ENCODE results near the gene NOP53. TPM values are rescaled to one million over a fixed set of nuclear protein-coding genes. Genes with fewer than 3 reads are reported as not detected.
"Not testable (repeated sequence)": the region's sequence is repeated elsewhere in the genome, so short reads cannot be mapped to it uniquely, and the experiment has no call there.

The NOP53 gene
- total and polyA plus RNA-seq, 2 of the 4 experiments (the other 2 are of a cell fraction): 59.5 to 83.2 TPM

DNA sequence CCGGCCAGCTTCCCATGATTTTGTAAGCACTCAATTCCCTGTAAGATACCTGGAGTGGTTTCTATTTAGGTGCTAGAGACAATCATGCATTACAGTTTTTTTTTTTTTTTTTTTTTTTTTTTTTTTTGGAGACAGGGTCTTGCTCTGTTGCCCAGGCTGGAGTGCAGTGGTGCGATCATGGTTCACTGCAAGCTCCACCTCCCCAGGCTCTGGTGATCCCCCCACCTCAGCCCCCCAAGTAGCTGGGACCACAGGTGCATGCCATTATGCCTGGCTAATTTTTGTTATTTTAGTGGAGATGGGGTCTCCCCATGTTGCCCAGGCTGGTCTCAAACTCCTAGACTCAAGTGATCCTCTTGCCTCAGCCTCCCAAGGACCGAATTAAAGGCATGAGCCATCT is 19.4 kb downstream of the NOP53 start:
- H3K27me3 ChIP-seq (ENCODE audit: control insufficient read depth, insufficient read depth, low read length); H2BK20ac ChIP-seq (ENCODE audit: low read depth, low read length); H3K9me1 ChIP-seq (ENCODE audit: insufficient read depth, low read length); H3K14ac ChIP-seq (replicated peaks; ENCODE audit: low read depth, low read length); H2AK5ac ChIP-seq (ENCODE audit: low read depth, low read length); H3K79me1 ChIP-seq (ENCODE audit: low read depth in 1 of 2, low read length in 2 of 2); H3K4me1 ChIP-seq (ENCODE audit: control insufficient read depth, insufficient read depth, low read length); H4K5ac ChIP-seq (ENCODE audit: low read depth, low read length); BruUV-seq (replicated peaks); dilution Hi-C loops (cut with HindIII; ENCODE audit: low sequenced_read_pairs, unreplicated experiment); H3K4me2 ChIP-seq (ENCODE audit: low read depth, low read length); H3K18ac ChIP-seq (ENCODE audit: low read depth, low read length); H3K23ac ChIP-seq (ENCODE audit: low read depth, low read length); H2BK120ac ChIP-seq (ENCODE audit: low read depth, low read length); H2AK9ac ChIP-seq (replicated peaks; ENCODE audit: low read depth, low read length, poor library complexity); H3K4me3 ChIP-seq (ENCODE audit: insufficient read depth, low read depth, low read length); DNase-seq; H2BK5ac ChIP-seq (ENCODE audit: low read depth, low read length, poor library complexity, severe bottlenecking); POLR2A ChIA-PET (ENCODE audit: unreplicated experiment); H3K9ac ChIP-seq (ENCODE audit: low read depth, low read length); ATAC-seq (ENCODE audit: low read depth); H3K4ac ChIP-seq (ENCODE audit: low read depth, low read length); in situ Hi-C loops (cut with MboI; ENCODE audit: low sequenced_read_pairs); H3K9me3 ChIP-seq (ENCODE audit: control insufficient read depth, insufficient read depth, low read length); H2BK15ac ChIP-seq (ENCODE audit: low read depth, low read length); H4K91ac ChIP-seq (ENCODE audit: insufficient read depth, low read depth, low read length); H4K20me1 ChIP-seq (ENCODE audit: insufficient read depth, low read length); H2AFZ ChIP-seq (replicated peaks; ENCODE audit: low read length, poor library complexity); H4K8ac ChIP-seq (ENCODE audit: low read depth in 2 of 2, low read length in 2 of 2); H3K36me3 ChIP-seq (ENCODE audit: control insufficient read depth, insufficient read depth, low read length); intact Hi-C loops (cut with micrococcal nuclease); H3K56ac ChIP-seq (ENCODE audit: extremely low read depth, insufficient read depth, low read length); H3K27ac ChIP-seq (ENCODE audit: insufficient read depth, low read length): not testable (repeated sequence)
- CTCF ChIA-PET: interaction anchor here (0.6 to 1.5 kb wide), 4 partner anchors 14 to 52 kb away, joined by 3 to 4 read pairs (median 4); partner anchors contain the start of genes EHD2 and SELENOW
- no CpG with 5 or more reads among the region's 3 CpGs for WGBS, 2 experiments (ENCODE audit: extremely low coverage in 2 of 2, insufficient read length in 1 of 2)

All from IMR-90 (cell line).